GM18511 (cell line): ENCODE data around the gene CIDEA.
"Not testable (repeated sequence)": the region's sequence is repeated elsewhere in the genome, so short reads cannot be mapped to it uniquely, and the experiment has no call there.

Source experiments
- ATAC-seq: cut with Tn5 transposase; IDR thresholded peaks from one replicate; pipeline ENCODE4 v1.9.1; 2021; ENCODE audit warnings: mild to moderate bottlenecking, moderate library complexity; ENCODE audit not compliant: unreplicated experiment

The CIDEA gene

DNA sequence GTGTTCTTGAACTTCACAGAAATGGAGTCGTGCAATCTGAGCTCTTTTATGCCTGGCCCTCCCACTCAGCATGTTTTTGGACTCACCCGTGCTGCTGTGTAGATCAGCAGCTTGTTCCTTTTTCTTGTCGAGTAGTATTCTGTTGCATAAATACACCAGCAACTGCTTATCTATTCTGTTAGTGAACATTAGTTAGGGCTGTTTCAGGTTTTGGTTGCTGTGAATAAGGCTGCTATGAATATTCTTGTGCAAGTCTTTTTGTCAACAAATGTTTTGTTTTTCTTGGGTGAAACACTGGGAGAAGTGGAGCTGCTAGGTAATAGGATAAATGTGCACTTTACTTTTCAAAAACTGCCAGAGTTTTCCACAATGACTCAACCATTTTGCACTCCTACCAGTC, 15.3 kb upstream of the CIDEA start:
- no peak for ATAC-seq

DNA sequence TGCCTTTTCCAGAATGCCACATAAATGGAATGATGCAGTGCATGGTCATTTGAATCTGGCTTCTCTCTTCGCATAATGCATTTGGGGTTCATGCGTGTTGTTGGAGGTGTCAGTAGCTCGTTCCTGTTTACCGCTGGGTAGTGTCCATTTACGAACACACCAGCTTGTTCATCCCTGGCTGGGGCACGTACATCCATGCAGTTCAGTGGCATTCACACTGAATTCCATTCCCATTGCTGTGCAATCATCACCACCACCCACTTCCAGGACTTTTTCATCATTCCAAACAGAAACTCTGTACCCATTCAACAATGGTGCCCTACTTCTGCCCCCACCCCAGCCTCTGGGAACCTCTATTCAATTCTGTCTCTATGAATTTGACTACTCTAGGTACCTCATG, 14.7 kb upstream of the CIDEA start:
- ATAC-seq = no peak

DNA sequence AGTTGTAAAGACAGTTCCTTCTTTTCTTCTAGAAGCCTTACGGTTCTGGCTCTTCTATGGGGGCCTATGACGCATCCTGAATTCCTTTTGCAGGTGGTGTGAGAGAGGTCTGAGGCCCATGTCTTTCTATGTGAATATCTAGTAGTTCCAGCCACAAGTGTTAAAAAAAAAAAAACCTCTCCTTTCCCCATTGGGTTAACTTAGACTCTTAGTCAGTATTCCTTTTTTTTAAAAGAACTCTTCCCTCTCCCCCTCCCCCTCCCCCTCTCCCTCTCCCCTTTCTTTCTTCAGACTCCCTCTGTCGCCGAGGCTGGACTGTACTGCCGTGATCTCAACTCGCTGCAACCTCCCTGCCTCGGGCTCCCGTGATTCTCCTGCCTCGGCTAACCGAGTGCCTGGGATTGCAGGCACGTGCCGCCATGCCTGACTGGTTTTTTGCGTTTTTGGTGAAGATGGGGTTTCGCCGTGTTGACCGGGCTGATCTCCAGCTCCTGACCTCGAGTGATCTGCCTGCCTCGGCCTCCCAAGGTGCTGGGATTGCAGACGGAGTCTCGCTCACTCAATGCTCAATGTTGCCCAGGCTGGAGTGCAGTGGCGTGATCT, 11.4 kb upstream of the CIDEA start:
- ATAC-seq = no peak

DNA sequence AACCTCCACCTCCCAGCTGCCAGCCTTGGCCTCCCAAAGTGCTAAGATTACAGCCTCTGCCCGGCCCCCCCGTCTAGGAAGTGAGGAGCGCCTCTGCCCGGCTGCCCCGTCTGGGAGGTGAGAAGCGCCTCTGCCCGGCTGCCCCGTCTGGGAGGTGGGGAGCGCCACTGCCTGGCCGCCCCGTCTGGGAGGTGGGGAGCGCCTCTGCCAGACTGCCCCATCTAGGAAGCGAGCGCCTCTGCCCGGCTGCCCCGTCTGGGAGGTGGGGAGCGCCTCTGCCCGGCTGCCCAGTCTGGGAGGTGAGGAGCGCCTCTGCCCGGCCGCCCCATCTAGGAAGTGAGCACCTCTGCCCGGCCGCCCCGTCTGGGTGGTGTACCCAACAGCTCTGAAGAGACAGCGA, 10.9 kb upstream of the CIDEA start:
- not testable (repeated sequence) for ATAC-seq

DNA sequence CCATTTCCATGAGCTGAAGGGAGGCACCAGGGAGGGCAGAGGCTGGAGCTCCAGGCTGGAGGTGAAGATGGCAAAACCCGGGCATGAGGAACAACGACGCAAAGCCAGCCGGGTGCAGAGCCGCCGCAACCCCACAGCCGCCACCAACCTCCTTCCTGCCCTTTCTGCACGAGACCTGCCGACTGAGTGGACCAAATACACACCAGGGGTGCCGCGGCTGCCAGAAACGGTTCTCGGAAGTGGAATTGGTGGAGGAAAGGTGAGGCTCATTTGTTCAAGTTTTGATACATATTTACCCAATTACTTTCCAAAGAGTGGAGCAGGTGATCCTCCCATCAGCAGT, 8.4 kb upstream of the CIDEA start:
- no peak for ATAC-seq

DNA sequence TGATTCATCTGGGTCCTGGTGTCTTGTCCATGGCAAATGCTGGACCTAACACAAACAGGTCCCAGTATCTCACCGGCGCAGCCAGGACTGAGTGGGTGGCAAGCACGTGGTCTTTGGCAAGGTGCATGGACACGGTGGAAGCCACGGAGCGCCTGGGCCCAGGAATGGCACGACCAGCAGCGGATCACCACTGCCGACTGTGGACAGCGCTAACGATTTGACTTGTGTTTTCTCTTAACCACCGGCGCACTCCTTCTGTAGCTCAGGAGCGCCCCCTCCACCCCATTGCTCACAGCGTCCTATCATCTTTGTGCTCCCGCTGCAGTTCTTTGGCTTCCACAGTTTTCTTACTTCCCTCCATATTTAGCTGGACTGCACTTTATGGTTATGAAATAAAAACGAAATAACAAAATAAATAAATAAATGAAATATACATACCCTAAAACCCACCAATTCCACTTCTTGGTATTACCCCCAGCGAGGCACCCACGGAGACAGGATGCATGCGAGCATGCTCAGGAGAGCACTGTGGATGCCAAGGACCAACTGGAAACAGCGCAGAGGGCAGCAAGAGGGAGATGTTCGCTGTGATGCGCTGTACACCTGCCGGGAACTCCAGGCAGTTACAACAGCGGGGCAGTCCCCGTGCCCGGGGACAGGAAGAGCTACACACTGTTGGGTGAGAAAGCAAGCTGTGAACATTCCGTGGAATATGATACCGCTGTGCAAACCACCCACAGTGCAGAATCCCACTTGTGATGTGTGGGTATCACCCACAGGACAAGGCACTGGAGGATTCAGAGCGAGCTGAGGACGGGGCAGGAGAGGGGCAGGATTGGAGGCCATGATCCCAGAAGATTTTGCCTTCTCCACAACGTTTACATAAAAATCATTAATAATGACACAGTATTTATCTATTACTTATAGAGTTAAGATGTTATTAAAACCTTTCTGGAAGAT, 7.0 kb upstream of the CIDEA start:
- ATAC-seq = no peak

DNA sequence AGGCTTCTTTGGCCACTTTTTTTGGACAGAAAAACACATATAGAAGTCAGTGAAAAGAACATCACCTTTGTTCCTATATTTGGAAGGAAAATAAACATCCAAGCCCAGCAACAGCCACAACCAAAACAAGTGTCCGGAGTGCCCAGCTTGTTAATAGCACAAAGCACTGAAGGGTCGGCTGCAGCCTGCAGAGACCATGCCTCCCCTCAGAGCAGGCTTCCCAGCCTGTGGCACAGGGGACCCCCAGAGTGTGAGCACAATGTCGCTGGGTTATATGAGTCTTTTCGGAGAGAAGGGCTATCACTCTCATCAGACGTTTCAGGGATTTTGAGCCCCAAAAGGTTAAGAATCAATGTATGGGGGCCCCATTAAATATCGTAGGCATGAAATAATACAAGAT, 6.2 kb upstream of the CIDEA start:
- no peak for ATAC-seq

DNA sequence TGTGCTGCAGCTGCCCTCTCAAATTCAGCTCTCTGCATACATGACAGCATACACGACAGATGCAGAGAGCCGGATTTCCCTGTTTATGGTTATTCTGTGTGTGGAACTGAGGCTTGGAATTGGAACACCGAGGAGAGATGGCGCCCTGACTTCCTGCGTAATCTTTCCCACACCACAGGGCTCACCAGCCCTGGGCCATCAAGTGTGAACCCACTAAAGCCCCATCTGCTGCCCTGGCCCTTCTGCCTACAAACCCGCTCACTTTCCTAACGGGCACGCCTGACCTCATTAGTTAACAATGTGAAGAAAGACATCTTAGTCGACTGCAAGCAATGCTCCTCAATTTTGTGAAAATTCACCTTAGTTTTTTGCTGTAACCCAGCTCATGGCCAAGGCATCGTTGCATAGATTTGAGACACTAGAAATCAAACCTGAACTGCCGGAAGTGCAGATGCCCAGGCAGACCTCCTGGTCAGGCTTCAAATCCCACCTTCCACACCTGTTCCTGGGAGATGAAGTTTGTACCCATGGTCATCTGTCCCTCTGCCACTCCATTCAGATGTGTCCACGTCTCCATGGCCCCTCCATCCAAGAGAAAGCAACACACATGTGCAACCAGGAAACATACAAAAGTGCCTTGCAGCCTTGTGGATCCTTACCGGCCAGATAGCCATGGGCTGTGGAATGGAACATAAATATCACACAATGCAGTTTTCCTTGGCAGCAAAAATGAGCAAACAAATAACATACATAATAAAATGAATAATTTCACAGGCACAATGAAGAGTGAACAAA, 5.0 kb upstream of the CIDEA start:
- no peak for ATAC-seq

DNA sequence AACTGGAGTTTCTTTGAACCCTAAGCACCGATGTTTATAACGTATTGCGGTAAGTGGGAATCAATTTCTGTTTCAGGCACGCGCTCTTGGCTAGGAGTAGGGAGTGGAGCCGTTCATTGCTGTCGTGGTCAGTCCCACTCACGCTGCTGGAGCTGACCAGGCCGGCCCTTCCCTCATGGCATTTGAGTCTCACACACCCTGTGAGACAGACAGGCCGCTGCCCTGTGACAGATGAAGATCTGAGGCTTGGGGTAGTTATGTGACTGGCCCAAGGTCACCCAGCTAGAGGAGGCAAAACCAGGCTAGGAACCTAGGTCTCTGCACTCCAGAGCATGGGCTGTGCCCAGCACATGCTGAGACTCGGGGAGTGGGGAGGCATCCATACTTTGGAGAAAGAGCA, 2.9 kb upstream of the CIDEA start:
- no peak for ATAC-seq

DNA sequence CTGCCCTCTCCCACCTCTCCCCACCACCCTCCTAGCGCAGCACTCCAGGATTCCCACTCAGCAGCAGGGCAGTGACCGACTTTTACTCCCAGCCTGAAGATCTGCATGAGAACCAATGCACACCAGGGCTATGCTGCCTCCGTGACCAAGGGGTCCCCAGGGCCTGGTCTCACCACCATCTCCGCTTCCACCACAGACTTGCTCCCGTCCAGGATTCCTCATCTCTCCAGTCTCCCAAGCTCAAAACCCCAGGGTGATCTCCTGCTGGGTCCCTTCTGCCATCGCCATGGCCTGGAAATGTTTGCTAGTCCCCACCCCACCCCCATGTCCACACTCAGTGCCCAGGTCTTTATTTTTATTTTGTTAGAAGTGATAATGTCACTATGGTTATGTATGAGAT, 2.1 kb upstream of the CIDEA start:
- no peak for ATAC-seq

DNA sequence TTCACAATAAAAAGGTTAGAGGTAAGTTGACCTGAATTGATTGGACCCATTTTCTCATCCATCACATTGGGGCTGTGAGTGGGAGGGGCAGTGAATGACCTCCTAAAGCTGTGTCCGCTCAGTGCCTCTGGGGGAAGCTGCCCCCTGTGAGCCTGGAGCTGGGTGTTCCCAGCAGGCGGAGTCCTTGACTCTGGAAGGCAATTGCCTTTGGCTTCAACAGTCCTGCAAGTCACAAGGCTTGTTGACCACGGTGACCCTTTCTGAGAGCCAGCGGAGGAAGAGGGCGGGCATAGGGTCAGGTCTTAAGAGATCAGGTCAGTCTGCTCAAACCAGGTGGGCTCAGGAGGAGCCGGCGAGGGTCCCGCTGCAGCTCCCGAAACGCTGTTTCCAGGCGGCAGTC, 1.1 kb upstream of the CIDEA start:
- ATAC-seq = no peak

DNA sequence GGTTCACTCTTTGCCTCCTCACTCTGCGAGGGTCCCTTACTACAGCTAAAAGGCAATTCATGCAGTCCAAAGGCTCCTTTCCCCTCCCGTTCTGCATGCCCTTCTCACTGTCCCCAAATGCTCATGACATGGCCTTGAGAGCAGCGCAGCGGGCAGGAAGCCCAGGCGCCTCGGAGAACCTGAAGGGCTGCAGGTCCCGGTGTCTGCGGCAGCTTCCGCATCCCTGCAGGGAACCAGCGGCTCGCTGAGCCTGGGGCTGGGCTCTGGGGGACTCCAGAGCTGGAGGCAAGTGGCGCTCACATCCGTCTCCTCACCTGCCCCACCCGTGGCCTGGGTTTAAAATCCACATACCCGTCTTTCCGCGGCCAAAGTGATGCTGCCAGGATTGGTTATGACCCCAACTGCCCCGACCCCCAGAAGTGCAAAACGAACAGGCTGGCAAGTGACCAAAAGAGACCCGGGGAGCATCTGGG, 462 bp upstream of the CIDEA start:
- no peak for ATAC-seq

DNA sequence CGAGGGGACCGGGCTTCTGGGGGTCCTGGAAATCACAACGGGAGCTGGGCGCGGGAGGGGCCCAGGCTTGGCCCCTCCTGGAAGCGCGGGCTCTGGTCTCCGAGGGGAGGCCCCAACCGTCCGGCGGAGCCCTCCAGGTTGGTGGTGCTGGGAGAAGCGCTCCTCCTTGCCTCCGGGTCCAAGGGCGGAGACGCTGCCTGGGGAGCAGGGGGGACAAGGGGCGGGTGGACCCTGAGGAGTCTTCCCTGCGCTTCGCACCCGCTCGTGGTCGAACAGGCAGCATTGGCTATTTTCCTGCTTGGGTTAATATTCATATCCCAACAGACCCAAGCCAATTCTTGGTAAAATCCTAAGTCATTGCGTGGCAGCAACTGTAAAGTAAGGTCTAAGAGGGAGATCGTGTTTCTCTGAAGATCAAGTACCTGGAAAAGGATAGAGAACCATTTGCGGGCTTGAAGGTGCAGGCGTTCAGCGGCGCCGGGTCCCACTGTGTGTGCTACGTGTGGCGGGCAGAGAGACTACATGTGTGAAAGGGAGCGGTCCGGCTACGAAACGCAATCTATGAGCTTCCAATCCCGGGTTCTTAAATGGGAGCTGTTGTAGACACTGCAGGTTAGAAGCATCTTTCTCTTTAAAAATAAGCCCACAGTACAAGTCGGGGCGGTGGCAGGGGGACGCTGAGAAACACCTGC, 805 bp downstream of the CIDEA start:
- no peak for ATAC-seq

DNA sequence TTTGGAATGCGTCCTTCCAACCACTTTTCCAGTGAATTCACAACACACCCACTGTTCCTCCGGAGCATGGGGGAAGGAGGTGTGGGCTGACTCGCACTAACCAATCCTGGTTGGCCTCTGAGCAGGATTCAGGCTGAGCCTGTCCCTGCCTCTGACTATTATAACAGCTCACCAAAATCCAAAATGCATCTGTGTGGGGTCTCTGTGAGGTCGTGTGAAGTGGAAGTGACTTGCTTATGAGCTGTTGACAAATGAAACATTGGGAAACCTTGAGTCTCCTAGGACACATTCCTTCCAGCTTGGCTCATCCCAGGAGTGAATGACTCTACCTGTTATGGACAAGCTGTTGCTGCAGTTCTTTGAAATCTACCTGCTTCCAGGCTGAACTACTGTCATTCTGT, 1.5 kb downstream of the CIDEA start:
- ATAC-seq = no peak

DNA sequence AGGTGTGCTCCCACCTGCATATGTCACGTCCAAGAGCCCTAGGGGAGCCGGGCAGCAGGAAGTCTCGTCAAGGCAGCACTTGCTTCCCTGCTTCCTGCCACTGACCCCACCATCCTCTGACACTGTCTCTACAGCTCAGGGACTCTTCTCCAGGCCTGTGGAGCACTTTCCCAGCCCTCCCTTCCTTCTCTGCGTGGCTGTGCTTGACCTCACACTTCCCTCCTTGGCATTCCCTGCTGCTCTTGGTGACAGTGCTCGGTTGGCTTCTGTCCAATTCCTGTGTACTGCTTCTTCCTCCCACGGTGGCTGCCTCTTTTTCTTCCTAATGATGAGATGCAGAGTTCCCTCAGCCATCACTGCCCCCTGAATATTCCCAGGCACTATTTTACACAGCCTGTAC, 2.8 kb downstream of the CIDEA start:
- ATAC-seq = no peak

DNA sequence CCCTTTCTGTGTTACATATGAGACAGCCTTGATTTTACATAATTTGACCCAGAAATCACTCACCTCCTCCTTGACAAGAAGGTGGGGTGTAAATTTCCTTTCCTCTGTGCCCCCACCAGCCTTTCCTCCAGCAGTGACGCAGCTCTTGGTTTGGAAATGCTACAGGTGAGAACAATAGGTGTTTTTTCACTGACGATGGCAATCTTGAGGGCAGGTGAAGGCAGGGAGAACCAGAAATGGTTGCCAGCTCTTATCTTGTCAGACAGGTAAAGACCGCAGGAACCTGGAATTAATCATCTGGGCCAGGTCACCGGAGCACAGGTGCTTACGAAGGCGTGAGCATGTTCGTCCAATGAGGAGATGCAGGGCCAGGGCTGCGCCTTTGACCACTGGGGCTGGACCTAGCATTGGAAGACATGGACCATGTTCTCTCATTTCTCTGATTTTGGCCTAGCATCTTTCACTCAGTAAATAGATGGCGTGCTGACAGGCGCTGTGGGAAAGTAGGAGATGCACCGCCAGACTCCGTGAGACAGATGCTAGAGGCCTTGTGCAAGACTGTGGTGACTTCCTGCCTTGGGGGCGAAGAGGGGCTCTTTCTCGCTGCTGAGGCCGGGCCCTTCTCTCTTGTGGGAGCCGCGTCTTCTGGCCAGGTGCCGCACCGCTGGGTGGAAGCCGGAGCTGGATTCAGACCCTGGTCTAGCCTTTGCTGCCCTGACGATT, 4.0 kb downstream of the CIDEA start:
- no peak for ATAC-seq

DNA sequence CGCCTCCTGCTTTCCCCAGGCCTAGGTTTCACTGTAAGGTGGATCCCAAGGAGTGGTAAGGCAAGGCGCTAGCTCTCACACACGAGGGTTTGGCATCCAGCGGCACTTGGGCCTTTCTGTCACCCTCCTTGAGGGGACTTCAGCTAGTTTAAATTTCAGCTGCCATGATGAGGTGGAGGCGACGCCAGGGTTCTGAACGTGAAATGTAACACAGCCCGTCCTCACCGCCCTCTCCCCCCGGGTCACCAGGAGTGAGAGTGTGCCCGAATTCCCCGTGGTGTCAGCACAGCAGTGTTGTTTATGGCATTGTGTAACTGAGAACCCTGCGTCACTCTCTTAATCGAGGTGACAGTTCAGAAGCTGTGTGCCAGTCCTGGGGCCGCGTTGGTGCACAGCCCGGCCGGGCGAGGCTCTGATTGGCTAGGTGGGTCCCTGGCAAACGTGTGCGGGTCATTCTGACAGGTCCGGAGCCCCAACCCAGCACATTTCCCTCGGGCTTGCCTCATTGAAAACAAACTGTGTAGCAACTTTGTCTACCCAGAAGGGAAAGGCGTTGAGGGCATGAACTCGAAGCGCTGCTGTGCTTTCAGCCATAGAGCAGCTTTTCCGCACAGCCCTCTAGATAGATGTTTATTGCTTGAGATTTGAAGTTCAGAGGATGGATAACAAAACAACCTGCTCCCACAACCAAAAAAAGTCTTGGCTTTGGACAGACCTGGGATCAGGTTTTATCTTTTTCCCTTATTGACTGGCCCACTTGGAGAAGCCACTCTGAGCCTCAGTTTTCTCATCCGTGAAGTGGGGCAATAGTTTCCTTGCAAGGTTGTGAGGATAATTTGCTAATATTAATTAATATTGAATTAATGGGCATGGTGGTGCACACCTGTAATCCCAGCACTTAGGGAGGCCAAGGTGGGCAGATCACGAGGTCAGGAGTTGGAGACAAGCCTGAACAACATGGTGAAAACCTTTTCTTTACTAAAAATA, 4.9 kb downstream of the CIDEA start:
- no peak for ATAC-seq

DNA sequence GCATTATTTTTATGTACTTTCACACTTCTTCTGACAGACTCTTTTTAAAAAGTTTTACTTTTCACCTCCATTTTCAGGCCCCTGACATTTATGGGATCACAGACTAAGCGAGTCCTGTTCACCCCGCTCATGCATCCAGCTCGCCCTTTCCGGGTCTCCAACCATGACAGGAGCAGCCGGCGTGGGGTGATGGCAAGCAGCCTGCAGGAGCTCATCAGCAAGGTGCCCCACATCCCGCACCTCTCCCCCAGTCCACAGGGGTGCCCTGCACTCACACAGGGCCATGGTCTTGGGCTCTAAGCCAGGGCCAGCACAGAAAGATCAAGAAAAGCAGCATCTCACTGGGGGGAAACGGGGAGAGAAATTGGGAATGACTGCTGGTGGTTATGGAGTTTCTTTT, 8.6 kb downstream of the CIDEA start:
- no peak for ATAC-seq

DNA sequence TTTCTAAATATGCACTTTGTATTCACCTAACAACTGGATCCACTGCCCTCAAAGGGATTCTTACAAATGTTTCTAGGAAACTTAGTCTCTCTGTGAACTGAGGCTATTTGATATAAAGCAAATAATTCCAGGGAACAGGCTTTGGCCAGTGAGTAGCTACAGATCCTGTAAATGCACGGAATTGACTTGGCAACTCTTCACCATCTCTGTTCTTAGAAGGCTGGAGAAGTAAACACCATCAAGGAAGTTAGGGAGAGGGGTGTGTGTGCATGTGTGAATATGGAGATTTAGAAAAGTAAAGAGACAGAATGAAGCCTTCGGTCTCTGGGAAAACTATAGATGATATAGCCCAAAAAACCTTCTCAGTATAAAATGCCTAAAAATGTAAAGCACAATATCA, 10.7 kb downstream of the CIDEA start:
- no peak for ATAC-seq
